Gastrocnemius medialis (tissue), 4 donors: Measurements from ENCODE around the gene PARD3B. TPM values are rescaled to one million over a fixed set of nuclear protein-coding genes. Genes with fewer than 3 reads are reported as not detected.

Experiments
- ATAC-seq, 2 donors: fragments of 150-250 bp; one replicate each; pipeline ENCODE4 v1.9.1; 2016
- DNase-seq, 2 donors: peaks; one replicate each; pipeline ENCODE4 v3.0.0-alpha.2; 2019
- H3K27ac ChIP-seq, 4 donors: fragments of 200-600 bp; sonication (generic); 1 replicate in 1 of 4; 2 replicates in 3 of 4; pipeline ENCODE4 v1.5.1; 2016 to 2018; ENCODE audit warnings: mild to moderate bottlenecking in 2 of 4, moderate library complexity in 1 of 4
- H3K27me3 ChIP-seq, 3 donors: fragments of 200-600 bp; sonication (generic) in 2 of 3; 1 replicate in 1 of 3; 2 replicates in 2 of 3; pipeline versions ENCODE4 v1.5.1 to v1.6.0; 2016 to 2019; ENCODE audit warnings: mild to moderate bottlenecking in 1 of 3, moderate library complexity in 1 of 3
- H3K36me3 ChIP-seq, 2 donors: fragments of 200-600 bp; sonication (generic) in 1 of 2; one replicate each; pipeline ENCODE4 v1.5.1; 2017 to 2018
- H3K4me1 ChIP-seq, 2 donors: fragments of 200-600 bp; sonication (generic) in 1 of 2; one replicate each; pipeline ENCODE4 v1.5.1; 2016 to 2017; ENCODE audit warnings: mild to moderate bottlenecking in 2 of 2
- H3K4me3 ChIP-seq, 4 donors: fragments of 200-600 bp; sonication (generic) in 3 of 4; 1 replicate in 1 of 4; 2 replicates in 3 of 4; pipeline ENCODE4 v1.5.1; 2016 to 2019; ENCODE audit warnings: mild to moderate bottlenecking in 2 of 4
- H3K9me3 ChIP-seq, 3 donors: fragments of 200-600 bp; sonication (generic) in 2 of 3; 1 replicate in 1 of 3; 2 replicates in 2 of 3; pipeline ENCODE4 v1.5.1; 2016 to 2019
- POLR2A ChIP-seq, 2 donors: fragments of 450-650 bp; IDR thresholded peaks; one replicate each; pipeline ENCODE4 v1.6.1; 2017; ENCODE audit warnings: antibody characterized with exemption in 2 of 2, mild to moderate bottlenecking in 2 of 2, moderate library complexity in 2 of 2
- in situ Hi-C, 4 donors: fragments of 200-750 bp; cut with MboI; loops; one replicate each; pipeline versions ENCODE4 v1.15.0 to v1.8.0; 2017; ENCODE audit warnings: low sequenced_read_pairs in 4 of 4
- intact Hi-C: fragments of 100-400 bp; cut with DNase I; formaldehyde crosslinking; loops from one replicate; pipeline ENCODE4 v1.15.1; 2023; ENCODE audit warnings: low total_unique reads
- total RNA-seq, 4 donors: library from RNA; depleted of rRNA; stranded (reverse); fragments of >200 nt; gene quantifications; one replicate each; pipeline versions ENCODE4 v1.1.0 to v1.2.3, GENCODE V29; 2016
- TF ChIP-seq, protein P1 (sequence below), 5 experiments: fragments of 450-650 bp in 3 of 5; fragments of 200-600 bp in 2 of 5; sonication (generic) in 2 of 5; IDR thresholded peaks in 4 of 5; conservative IDR thresholded peaks in 1 of 5; 1 replicate in 4 of 5; 2 replicates in 1 of 5; pipeline ENCODE4 v1.5.1; 2016 to 2019; ENCODE audit warnings: antibody characterized with exemption in 5 of 5, mild to moderate bottlenecking in 3 of 5, moderate library complexity in 3 of 5

PARD3B gene
- total RNA-seq, 4 donors from 2014 or later = 2.2 to 15.5 (median 4.6) TPM

DNA sequence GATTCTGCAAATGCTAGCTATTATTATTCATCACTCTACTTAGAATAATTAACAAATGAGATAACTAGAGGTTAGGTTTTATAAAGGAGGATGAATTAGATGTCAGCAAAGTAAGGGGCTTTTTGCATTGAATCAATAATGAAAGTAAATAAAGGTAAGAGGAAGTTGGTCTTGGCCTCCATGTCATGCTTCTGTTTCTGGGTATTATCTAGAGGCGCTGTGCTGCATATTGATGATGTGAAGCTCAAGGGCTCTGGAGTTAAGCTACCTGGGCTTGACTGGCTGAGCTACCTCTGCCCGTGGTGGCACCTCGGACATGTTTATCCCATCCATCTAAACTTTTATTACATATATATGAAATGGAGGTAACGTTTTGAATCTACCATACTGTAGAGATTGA lies 350.9 kb downstream of the PARD3B start:
- H3K9me3 ChIP-seq = no peaks in the 10 kb centered on the region
- H3K4me1 ChIP-seq = peaks cover 0 to 7% of the 10 kb centered on the region in 2 donors
- in situ Hi-C loops = no loop called here
- H3K4me3 ChIP-seq = no peak overlapping the region
- no peak for TF ChIP-seq POLR2A (IDR thresholded peaks at IDR 0.05)
- TF ChIP-seq, protein P1, sequence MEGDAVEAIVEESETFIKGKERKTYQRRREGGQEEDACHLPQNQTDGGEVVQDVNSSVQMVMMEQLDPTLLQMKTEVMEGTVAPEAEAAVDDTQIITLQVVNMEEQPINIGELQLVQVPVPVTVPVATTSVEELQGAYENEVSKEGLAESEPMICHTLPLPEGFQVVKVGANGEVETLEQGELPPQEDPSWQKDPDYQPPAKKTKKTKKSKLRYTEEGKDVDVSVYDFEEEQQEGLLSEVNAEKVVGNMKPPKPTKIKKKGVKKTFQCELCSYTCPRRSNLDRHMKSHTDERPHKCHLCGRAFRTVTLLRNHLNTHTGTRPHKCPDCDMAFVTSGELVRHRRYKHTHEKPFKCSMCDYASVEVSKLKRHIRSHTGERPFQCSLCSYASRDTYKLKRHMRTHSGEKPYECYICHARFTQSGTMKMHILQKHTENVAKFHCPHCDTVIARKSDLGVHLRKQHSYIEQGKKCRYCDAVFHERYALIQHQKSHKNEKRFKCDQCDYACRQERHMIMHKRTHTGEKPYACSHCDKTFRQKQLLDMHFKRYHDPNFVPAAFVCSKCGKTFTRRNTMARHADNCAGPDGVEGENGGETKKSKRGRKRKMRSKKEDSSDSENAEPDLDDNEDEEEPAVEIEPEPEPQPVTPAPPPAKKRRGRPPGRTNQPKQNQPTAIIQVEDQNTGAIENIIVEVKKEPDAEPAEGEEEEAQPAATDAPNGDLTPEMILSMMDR (IDR thresholded peaks at IDR 0.05 in 4 of 5, conservative IDR thresholded peaks at IDR 0.05 in 1 of 5) = no peak
- DNase-seq = no peak
- intact Hi-C loops = no loop called here
- no peak overlapping the region for H3K27ac ChIP-seq
- no peak for ATAC-seq
- H3K36me3 ChIP-seq = no peaks in the 10 kb centered on the region
- H3K27me3 ChIP-seq = no peaks in the 10 kb centered on the region

DNA sequence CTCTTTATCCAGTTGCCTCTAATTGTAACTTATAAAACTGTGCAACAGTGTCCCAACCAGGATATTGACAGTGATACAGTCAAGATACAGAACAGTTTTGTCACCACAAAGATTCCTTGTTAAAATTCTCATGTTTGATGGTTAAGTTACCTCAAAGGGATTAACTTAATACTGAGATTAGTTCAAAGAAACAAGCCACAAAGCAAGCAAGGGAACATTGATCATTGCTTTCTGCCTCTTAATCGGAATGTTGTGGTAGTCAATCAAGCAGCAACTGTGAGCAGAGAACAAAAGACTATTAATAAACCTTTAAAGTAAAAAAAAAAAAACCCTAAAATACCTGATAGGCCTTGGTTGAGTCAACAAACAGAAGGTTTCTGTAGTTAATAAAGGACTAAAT lies 352.3 kb downstream of the PARD3B start:
- no peak for ATAC-seq
- in situ Hi-C loops = no loop called here

DNA sequence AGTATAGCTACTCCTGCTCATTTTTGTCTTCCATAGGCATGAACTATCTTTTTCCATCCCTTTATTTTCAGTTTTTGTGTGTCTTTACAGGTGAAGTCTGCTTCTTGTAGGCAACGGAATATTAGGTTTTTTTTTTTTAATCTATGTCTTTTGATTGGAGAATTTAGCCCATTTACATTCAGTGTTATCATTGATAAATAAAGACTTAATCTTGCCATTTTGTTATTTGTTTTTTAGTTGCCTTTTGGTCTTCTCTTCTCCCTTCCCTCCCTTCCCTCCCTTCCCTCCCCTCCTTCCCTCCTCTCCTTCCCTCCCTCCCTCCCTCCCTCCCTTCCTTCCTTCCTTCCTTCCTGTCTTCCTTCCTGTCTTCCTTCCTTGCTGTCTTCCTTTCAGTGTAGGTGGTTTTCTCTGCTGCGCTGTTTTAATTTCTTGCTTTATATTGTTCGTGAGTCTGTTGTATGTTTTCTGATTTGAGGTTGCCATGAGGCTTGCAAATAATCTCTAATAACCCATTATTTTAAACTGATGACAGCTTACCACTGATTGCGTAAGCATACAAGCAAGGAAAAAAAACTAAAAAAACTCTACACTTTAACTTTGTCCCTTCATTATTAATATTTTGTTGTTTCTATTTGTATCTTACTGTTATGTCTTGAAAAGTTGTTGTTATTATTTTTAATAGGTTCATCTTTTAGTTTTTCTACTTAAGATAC lies 353.8 kb downstream of the PARD3B start:
- intact Hi-C loops (no loop called here), in situ Hi-C loops (no loop called here)
- no peak overlapping the region for H3K4me3 ChIP-seq
- no peak for ATAC-seq
- H3K27ac ChIP-seq = no peak overlapping the region
- no peaks in the 10 kb centered on the region for H3K27me3 ChIP-seq
- H3K9me3 ChIP-seq = no peaks in the 10 kb centered on the region
- no peak for TF ChIP-seq POLR2A (IDR thresholded peaks at IDR 0.05)
- TF ChIP-seq, protein P1 (IDR thresholded peaks at IDR 0.05 in 4 of 5, conservative IDR thresholded peaks at IDR 0.05 in 1 of 5) = no peak
- H3K4me1 ChIP-seq = peaks cover 0 to 7% of the 10 kb centered on the region in 2 donors
- H3K36me3 ChIP-seq = no peaks in the 10 kb centered on the region
- DNase-seq = no peak

More for the DNA sequence above, 352.3 kb downstream of the PARD3B start:
- TF ChIP-seq, protein P1 (IDR thresholded peaks at IDR 0.05 in 4 of 5, conservative IDR thresholded peaks at IDR 0.05 in 1 of 5) = no peak
- TF ChIP-seq POLR2A (IDR thresholded peaks at IDR 0.05) = no peak
- Histone ChIP-seq H3K27ac (no peak overlapping the region), H3K9me3 (no peaks in the 10 kb centered on the region), H3K27me3 (no peaks in the 10 kb centered on the region), H3K4me3 (no peak overlapping the region), H3K4me1 (peaks cover 0 to 7% of the 10 kb centered on the region in 2 donors), H3K36me3 (no peaks in the 10 kb centered on the region)
- DNase-seq = no peak
- intact Hi-C loops = no loop called here

DNA sequence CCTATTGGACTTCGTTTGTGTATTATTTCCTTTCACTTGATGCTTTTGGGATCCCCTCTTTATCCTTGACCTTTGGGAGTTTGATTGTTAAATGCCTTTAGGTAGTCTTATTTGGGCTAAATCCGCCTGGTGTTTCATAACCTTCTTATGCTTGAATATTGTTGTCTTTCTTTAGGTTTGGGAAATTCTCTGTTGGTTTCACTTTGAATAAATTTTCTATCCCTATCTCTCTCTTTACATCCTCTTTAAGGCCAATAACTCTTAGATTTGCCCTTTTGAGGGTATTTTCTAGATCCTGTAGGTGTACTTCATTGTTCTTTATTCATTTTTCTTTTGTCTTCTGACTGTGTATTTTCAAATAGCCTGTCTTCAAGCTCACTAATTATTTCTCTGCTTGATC lies 354.7 kb downstream of the PARD3B start:
- intact Hi-C loops (no loop called here), in situ Hi-C loops (no loop called here)
- Histone ChIP-seq H3K27me3 (no peaks in the 10 kb centered on the region), H3K4me3 (no peak overlapping the region), H3K9me3 (no peaks in the 10 kb centered on the region), H3K4me1 (no peaks in the 10 kb centered on the region), H3K27ac (no peak overlapping the region), H3K36me3 (no peaks in the 10 kb centered on the region)
- DNase-seq = no peak
- ATAC-seq = no peak
- TF ChIP-seq, protein P1 (IDR thresholded peaks at IDR 0.05 in 4 of 5, conservative IDR thresholded peaks at IDR 0.05 in 1 of 5) = no peak
- no peak for TF ChIP-seq POLR2A (IDR thresholded peaks at IDR 0.05)

DNA sequence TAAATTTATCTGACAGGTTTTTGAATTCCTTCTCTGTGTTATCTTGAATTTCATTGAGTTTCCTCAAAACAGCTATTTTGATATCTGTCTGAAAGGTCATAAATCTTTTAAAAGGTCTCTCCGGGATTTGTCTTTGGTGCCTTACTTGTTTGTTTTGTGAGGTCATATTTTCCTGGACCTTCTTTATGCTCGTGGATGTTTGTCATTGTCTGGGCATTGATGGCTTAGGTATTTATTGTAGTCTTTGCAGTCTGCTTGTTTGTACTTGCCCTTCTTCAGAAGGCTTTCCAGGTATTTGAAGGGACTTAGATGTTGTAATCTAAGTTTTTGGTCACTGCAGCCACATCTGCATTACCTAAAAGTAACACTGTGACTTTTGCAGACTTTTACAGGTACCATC lies 355.2 kb downstream of the PARD3B start:
- no peaks in the 10 kb centered on the region for H3K36me3 ChIP-seq
- no peak for DNase-seq

More for the DNA sequence above, 355.2 kb downstream of the PARD3B start:
- no peak overlapping the region for H3K4me3 ChIP-seq
- ATAC-seq = no peak
- H3K27ac ChIP-seq = no peak overlapping the region
- in situ Hi-C loops = no loop called here
- no peaks in the 10 kb centered on the region for H3K4me1 ChIP-seq
- no peaks in the 10 kb centered on the region for H3K9me3 ChIP-seq
- H3K27me3 ChIP-seq = no peaks in the 10 kb centered on the region
- intact Hi-C loops = no loop called here
- TF ChIP-seq, protein P1 (IDR thresholded peaks at IDR 0.05 in 4 of 5, conservative IDR thresholded peaks at IDR 0.05 in 1 of 5) = no peak
- no peak for TF ChIP-seq POLR2A (IDR thresholded peaks at IDR 0.05)
